ENCODE data around the gene MAPK12.
"Not testable (repeated sequence)": the region's sequence is repeated elsewhere in the genome, so short reads cannot be mapped to it uniquely, and the experiment has no call there.

The MAPK12 gene

DNA sequence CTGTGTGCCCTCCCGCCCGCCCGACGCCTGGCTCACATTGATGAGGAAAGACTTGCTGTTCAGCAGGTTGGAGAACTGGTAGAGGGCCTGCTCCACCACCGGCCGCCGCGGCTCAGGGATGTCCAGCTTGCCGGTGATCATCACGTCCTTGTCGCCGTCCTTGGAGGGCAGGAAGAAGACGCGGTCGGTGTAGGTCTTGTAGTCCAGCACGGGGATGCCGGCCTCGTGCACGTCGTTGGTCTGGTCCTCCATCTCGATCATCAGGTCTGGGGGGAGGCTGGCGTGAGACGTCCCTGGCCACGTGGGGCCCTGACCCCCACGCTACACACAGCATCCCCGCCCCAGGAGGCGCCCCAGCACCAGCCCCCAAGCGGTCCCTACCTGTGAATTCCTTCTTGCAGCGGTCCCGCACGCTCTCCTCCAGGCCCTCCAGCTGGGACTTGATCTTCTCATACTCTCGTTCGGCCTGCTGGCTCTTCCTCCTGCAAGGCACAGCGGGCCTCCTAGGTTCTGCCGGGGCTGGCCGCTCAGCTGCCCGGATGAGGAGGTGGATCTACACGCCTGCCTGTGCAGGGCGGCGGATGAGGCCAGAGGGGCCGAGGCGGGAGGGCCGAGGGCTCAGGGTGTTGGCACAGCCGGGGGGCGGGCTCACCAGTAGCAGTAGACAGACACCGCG, 19.4 kb upstream of the MAPK12 start:
- no peak for DNase-seq

DNA sequence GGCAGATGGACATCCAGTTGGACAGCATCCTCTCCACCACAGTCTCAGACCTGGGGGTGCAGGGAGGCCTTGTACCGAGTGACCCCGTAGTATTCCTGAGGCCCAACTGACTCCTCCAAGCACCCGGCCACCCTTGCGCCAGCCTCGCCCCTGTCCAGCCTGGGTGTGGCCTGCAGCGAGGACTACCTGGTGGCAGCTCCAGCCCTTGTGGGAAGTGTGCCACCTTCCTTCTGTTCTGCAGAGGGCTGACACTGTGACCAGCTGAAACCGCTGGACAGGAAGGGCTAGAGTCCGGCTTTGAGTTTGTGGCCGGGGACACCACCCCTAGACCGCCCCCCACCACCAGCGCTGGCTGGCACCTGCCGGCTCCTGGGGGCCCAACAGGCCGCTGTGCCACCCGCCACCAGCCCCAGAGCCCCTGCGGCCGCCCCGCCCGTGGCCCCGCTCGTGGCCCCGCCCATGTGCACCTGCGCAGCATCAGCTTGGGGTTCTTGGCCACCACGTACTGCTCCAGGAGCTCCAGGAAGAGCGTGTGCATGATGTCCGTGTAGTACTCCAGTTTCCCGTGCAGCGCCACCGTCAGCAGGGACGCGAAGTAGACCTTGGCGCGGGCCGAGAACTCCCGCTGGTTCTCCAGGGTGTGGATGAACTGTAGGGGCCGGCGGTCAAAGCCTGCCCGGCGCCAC, 18.7 kb upstream of the MAPK12 start:
- DNase-seq = no peak

DNA sequence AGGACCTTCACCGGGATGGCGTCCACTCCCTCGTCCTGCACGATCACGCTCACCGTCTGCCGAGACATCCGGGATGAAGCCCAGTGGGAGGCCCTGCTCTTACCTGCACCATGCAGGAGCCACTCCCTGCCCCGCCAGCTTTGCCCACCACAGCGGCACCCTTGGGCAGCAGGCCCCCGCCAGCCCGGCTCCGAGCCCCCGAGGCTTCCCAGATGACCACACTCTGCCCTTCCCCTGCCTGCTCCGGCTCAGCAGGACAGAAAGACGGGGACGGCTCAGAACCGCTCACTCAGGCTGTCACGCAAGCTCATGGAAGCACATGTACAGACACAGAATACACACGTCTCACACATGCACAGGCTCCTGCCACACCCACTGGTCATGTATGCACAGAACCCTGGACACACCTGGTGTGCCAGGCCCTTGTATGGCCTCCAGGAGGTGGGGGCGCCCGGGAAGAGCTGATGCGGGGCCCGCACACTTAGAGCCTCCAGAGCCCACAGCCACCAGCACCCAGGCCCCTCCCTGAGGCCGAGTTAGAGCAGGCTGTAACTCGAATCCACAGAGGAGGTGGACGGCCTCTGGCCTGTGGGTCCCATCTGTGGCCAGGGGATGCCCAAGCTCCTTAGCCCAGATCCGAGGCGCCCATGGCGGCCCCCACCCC, 17.6 kb upstream of the MAPK12 start:
- DNase-seq = no peak

DNA sequence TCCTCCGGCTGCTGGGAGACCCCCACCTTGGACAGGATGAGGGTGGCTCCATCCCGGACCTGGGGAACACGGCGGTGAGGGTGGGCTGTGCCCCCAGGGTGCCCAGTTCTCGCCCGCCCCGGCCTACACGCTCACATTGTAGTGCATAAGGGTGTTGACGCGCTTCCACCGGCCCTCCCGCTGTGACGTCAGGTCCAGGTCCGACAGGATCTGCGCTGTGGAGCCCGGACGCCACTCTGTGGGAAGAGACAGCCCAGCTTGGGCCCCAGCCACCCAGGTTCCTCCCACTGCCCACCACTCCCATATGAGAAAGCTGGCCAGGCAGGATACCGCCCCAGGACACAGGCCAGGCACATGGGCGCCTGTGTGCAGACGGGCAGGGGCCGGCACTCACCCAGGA, 17.0 kb upstream of the MAPK12 start:
- DNase-seq = no peak

DNA sequence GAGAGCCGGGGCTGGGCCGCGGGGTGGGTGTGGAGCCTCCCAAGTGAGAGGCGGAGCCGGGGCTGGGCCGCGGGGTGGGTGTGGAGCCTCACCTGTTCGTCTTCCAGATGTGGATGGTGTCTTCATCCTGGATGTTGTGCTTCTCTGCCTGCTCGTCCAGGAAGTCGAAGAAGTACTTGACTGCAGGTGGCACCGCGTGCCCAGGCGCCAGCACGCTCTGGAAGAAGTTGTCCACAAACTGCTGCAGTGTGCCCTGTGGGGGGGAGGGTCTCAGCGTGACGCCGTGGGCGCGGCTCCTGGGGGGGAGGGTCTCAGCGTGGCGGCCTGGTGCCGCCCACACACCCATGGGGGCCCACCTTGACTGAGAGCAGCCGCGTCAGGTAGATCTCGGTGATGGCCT, 16.3 kb upstream of the MAPK12 start:
- DNase-seq = no peak

DNA sequence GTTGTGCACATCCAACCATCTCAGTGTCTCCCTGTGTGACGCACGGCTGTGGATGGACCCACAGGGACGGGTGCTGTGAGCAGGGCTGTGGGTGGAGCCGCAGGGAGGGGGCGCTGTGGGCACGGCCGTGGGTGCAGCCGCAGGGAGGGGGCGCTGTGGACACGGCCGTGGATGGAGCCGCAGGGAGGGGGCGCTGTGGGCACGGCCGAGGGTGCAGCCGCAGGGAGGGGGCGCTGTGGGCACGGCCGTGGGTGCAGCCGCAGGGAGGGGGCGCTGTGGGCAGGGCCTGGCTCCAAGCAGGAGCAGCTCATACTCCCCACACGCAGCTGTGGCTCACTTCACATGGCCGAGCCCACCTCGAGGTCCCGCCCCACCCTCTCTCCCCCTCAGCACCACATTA, 14.7 kb upstream of the MAPK12 start:
- DNase-seq = no peak

DNA sequence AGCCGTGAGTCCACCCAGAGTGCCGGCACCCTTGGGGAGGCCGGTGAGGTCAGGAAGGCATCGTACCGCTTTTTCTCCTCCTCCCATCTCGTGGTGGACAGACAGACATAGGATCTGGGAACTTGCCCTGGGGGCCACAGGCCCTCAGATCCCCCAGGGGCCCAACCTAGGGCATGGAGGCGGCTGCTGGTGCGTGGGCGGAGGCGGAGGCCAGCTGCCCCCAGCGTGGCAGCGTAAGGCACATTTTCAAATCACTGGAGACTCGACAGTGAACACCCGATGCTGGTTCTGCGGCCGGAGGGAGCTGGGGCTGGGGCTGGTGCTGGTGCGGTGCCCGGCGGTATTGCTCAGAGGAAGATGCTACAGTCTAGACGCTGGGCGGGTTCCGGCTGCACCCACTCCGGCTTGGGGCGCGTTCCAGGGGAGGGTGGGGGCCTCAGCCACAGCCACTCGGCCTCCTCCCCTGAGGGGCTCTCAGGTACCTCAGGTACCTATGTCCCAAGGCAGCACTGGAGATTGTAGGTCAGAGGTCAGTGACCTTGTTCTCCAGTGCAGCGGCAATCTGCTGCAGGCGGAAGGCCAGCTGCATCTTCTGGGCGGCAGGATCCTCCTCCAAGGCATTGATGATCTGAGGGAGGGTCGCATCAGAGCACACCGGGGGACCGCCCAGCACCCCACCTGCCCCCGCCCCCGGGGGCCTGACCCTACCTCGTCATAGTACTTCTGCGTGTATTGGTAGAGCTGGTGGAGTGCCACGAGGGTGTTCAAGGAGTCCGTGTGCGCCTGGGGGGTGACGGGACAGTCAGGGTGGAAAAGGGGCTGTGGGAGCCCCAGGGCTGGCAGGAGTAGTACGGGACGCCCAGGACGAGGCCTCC, 13.9 kb upstream of the MAPK12 start:
- DNase-seq = no peak

DNA sequence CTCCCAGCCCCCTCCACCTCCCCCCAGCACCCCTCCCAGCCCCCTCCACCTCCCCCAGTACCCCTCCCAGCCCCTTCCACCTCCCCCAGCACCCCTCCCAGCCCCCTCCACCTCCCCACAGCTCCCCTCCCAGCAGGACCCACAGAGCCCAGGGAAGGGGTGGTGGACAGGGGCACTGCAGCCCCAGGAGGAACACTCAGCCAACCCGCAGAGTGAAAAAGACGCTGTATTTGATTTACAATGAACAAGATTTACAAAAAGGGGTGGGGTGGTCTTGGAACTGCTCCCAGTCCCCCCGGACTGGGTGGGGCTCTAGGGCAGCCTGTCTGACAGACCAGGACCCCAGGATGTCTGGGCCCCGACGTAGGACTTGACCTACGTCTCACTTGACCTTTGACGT, 13.3 kb upstream of the MAPK12 start:
- no peak for DNase-seq

DNA sequence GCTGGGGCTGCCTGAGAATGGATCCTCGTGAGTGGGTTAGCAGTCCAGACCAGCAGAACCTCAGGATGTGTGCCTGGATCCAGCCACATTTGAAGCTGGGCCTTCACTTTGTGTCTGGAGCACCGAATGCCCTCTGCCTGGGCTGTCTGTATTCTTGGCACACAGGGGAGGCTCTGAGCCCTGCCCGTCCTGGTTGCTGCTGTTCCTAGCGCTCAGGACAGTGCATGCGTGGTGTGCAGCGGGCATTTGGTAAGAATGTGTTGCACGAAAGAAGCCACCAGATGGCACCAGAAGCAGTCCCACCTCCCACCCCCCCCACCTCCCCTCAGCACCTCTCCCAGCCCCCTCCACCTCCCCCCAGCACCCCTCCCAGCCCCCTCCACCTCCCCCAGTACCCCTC, 12.8 kb upstream of the MAPK12 start:
- no peak for DNase-seq

DNA sequence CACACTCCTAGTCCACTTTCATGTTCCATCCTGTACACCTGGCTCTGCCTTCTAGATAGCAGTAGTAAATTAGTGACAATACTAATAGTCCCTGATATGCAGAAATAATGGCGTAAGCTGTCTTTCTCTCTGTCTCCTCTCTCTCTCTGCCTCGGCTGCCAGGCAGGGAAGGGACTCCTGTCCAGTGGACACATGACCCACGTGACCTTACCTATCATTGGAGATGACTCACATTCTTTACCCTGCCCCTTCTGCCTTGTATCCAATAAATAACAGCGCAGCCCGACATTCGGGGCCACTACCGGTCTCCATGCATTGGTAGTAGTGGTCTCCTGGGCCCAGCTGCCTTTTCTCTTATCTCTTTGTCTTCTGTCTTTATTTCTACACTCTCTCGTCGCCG, 12.3 kb upstream of the MAPK12 start:
- DNase-seq = not testable (repeated sequence)

DNA sequence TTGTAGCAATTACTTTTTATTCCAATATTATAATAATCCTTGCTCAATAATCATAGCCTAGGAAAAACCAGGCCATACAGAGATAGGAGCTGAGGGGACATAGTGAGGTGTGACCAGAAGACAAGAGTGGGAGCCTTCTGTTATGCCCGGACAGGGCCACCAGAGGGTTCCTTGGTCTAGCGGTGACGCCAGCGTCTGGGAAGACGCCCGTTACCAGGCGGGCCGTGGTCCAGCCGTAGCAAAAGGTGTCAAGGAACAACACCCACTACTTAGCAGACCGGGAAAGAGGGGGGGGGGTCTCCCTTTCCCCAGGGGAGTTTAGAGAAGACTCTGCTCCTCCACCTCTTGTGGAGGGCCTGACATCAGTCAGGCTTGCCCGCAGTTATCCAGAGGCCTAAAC, 11.9 kb upstream of the MAPK12 start:
- not testable (repeated sequence) for DNase-seq

DNA sequence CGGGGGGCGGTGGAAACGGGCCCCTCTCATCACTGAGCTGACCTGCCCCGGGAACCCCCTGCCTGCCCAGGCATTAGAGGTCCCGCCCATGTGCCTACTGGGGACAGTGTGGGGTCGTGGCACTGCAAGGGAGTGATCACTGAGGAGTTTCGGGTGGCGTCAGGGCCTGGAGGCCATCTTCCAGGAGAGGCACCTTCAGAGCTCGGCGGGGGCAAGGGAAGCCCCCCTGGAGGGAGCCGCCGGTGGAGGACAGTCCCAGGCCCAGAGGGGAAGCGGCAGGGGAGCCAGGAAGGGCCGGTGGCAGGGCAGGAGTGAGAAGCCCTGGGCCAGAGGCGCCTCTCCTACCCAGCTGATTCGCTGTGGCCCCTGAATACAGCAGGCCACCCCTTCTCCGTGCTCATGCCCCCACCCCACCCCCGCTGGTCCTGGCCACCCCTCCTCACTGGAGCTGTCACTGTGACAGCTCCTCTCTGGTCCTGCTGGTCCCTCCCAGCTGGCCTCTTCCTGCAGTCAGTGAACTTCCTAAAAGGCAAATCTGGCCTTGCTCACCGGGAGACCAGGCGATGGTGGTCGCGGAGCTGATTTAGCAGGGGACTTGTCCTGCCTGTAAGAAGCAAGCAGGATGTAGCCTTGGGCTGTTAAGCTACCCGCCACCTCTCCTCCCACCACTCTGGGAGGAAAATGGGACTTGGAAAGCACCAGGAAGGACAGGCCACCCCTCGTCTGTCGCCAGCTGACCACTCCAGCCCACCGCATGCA, 10.7 kb upstream of the MAPK12 start:
- no peak for DNase-seq

DNA sequence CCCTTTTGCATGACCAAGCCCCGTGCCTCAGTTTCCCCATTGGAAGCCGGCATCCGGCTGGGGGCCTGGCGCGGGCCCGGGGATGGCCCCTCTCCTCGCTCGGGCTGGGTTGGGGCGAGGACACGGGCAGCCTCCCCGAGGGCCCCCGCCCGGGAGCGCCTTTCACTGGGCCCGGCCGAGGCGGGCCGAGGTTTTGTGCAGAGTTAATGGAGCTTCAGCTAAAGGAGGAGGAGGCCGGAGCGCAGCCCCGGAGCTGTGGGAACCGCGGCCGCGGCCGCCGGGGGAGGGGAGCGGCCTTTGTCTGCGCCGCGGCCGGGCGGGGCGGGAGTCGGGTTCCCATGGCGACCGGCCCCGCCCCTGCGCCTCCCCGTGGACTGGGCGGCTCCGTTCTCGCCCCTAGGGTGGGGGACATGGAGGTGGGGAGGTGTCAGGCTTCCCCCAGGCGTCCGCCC, 10.1 kb upstream of the MAPK12 start:
- DNase-seq = peak; percentile 12

DNA sequence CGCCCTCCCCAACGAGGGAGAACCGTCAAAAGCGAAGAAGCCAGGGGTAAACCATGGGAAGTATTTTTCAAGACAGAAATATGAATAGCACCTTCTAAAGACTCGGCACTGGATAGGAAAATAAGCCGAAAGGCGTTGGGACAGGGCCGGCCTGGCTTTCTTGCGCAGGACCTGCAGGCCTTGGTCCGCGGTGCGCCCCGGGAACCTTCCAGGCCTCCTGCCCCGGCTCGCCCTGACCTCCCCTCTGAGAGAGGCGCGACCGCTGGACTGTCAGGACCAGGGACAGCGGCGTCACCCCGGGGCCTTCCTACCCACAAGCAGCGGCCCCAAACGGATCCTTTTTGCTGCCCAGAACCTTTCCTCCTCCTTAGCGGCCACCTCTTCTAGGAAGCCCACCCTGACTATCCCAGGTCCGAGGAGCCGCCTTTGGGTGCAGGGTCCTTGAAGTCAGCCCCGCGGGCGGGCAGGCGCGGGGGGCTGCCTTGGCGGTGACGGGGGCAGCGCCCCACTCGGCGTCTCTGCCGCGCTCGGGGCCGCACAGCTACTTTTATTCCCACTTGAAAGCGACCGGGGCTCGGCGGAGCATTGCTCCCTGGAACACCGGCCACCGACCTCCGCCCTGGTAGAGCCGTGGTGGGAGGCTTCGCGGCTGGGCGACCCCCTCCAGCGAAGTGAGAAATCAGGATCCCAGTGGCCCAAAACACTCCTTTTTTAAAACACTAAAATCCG, 9.3 kb upstream of the MAPK12 start:
- DNase-seq = no peak

DNA sequence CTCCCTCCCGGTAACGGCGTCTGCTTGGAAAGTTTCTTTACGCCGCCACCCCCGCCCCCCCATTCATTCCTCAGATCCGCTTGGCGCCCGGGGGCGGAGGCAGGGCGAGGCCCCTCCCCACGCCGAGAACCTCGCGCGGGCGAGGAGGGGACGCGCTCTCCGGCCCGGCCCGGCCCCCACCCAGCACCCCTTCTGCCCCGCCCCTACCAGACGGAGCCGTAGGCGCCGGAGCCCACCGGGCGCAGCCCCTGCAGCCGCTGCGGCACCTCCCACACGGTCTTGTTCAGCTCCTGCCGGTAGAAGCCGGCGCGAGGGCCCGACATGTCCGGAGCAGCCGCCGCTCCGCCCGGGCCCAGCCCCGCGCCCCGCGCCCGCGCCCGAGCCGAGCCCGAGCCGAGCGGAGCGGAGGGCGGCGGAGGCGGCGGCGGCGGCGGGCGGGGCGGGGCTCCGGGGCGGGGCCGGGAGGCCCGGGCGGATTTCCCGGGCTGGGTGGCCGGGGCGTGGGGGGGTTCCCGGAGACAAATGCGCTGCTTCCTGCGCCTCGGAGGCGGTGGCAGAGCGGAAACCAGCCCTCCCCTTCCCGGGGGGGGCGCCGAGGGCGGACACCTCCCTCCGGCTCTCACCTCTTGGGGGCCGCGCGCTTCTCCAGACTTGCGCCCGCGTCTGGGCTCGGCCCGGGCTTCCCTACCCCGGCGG, 8.6 kb upstream of the MAPK12 start, which contains the start of gene MAPK11:
Gene MAPK11, minus strand, starts transcription at position 411 of the 696 bp plus-strand sequence. Its CDS starts 88 bp downstream, at position 323.
- DNase-seq = no peak

DNA sequence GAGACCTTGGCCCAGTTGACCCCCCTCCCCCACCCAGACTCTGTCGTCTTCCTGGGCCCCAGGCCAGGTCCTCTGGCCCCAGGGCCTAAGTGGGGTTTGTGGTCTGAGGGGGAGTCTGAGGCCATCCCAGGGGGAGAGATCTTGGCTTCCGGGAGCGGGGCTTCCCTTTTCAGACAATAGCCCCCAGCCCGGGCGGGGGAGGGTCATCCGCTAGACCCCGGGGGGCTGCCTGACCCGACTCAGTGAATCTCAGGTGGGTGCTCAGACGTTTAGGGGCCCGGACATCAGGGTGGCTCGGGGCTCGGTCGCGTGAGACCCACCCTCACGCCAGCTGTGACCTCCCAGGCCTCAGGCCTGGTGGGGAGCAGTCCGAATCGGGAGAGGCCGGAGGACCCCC, 8.1 kb upstream of the MAPK12 start:
- no peak for DNase-seq

DNA sequence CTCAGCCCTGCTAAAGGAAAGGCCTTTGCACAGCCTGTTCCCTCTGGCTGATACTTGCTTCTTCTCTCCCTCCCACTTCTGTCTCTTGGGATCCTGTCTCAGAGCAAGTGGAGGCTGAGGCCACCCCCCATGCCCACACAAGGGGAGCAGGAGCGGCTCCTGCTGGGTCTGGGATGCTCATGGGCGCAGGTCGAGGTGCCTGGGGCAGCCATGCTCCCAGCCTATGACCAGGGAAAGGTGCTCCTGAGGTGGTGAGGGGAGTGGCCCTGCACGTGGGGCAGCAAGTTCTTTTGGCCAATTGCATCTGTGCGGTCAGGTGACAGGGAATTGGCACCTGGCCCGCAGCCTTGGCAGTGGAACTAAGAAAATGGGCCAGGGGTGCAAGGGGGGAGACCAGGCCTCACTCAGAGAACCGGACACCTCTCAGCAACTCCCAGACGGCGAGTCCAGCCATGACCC, 7.2 kb upstream of the MAPK12 start:
- DNase-seq = no peak

DNA sequence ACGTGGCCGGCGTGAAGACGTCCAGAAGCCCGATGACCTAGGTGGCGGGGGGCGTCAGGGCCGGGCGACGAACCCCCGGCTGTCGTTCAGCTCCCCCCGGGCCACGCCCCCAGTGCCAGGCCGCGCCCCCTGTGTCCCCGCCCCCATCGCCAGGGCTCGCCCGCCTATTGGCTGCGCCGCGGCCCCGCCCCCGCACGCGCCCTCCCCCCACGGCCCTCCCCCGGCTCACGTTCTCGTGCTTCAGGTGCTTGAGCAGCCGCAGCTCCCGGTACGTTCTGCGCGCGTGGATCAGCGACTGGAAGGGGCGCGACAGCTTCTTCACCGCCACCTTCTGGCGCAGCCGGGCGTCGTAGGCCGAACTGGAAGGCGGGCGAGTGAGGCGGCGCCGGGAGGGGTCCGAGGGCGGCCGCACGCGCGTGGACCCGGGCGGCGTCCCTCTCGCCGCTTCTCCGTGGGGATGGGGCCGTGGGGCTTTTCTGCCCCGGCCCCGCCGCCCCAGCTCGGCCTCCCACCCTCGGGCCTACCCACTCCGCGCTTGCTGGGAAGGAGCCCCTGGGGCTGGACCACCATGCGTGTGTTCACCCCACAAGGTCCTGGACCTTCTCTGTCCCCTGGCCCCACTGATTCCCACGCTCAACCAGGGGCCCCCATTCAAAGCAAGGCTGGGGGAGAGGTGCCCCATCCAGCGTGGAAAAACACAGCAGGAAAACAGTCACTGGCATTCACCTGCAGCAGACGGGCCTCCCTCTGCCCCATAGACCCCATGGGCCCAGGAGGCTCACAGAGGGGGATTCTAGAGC, 6.3 kb upstream of the MAPK12 start:
- no peak for DNase-seq

DNA sequence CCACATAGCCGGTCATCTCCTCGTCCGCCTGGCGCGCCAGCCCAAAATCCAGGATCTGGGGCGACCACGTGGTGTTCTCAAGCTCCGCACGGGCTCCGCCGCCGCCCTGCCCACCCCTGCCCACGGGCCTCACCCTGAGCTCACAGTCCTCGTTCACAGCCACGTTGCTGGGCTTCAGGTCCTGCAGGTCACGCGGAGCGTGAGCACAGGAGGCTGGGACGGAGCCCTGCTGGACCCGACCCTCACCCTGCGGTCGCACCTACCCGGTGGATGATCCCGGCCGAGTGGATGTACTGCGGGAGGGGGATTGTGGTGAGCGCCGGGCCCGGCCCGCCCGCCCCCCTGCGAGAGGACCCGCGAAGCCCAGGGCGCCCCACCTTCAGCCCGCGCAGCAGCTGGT, 5.5 kb upstream of the MAPK12 start:
- no peak for DNase-seq
